SK-N-SH (cell line): ENCODE data around the gene SHCBP1.
A peak's percentile ranks its signal among the peaks of the same experiment; 100 is the strongest.

Source experiments
- EP300 ChIP-seq, 2 experiments: IDR thresholded peaks; 2 replicates each; pipeline versions ENCODE4 v1.4.0 to v1.6.1; 2012; ENCODE audit warnings: borderline replicate concordance in 1 of 2, low read depth in 1 of 2, low read length in 1 of 2
- EZH2phosphoT487 ChIP-seq: fragments of 200-600 bp; sonication (generic); IDR thresholded peaks from 2 replicates; pipeline ENCODE4 v1.6.1; 2017; ENCODE audit warnings: low read depth, mixed run types, mild to moderate bottlenecking, antibody characterized with exemption, moderate library complexity, borderline replicate concordance
- MXI1 ChIP-seq: IDR thresholded peaks from 2 replicates; pipeline ENCODE4 v1.6.1; 2012; ENCODE audit warnings: mild to moderate bottlenecking, low read depth, low read length, improper control_type of control experiment
- NRF1 ChIP-seq: IDR thresholded peaks from 2 replicates; pipeline ENCODE4 v1.6.1; 2012; ENCODE audit warnings: low read depth, mild to moderate bottlenecking, low read length
- POLR2AphosphoS5 ChIP-seq: IDR thresholded peaks from 2 replicates; pipeline ENCODE4 v1.6.1; 2012; ENCODE audit warnings: low read depth, low read length
- SMC3 ChIP-seq: IDR thresholded peaks from 2 replicates; pipeline ENCODE4 v1.6.1; 2012; ENCODE audit warnings: low read depth, low read length, improper control_type of control experiment
- TEAD4 ChIP-seq: IDR thresholded peaks from 2 replicates; pipeline ENCODE4 v1.4.0; 2012; ENCODE audit warnings: mild to moderate bottlenecking, borderline replicate concordance; ENCODE audit not compliant: insufficient read depth
- TF ChIP-seq, protein P1 (sequence below): fragments of 200-600 bp; sonication (generic); IDR thresholded peaks from 2 replicates; pipeline ENCODE4 v1.6.1; 2017; ENCODE audit warnings: antibody characterized with exemption, mild to moderate bottlenecking, moderate library complexity
- TF ChIP-seq, protein P2 (sequence below): fragments of 150-350 bp; IDR thresholded peaks from 2 replicates; pipeline ENCODE4 v1.6.1; 2017; ENCODE audit warnings: antibody characterized with exemption, low read length, low read depth, borderline replicate concordance
- TF ChIP-seq, protein P3 (sequence below): IDR thresholded peaks from 2 replicates; pipeline ENCODE4 v1.4.0; 2012; ENCODE audit warnings: low read depth
- TF ChIP-seq, protein P4 (sequence below): IDR thresholded peaks from 2 replicates; pipeline ENCODE4 v1.4.0; 2012; ENCODE audit warnings: low read depth, borderline replicate concordance
- TF ChIP-seq, protein P5 (sequence below): IDR thresholded peaks from 2 replicates; pipeline ENCODE4 v1.6.1; 2012; ENCODE audit warnings: mild to moderate bottlenecking, low read depth, low read length, moderate library complexity

DNA sequence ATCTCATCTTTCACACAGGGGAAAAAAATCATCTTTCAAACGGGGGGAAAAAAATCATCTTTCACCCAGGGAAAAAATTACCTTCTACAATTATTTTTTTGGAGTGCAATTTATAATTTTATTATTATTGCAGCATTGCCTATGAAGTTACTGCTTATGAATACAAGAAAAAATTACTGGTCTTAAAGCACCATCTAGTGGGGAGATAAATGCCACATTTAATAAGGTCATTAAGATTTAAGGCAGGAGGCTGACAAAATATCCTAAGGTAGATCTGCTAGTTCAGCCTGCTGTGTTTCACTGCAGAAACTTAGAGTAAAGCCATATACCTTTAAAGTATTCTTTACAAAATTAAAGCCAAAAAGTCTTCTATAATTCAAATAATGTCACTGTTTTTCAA lies 13.7 kb downstream of the SHCBP1 start:
- TF ChIP-seq, protein P1, sequence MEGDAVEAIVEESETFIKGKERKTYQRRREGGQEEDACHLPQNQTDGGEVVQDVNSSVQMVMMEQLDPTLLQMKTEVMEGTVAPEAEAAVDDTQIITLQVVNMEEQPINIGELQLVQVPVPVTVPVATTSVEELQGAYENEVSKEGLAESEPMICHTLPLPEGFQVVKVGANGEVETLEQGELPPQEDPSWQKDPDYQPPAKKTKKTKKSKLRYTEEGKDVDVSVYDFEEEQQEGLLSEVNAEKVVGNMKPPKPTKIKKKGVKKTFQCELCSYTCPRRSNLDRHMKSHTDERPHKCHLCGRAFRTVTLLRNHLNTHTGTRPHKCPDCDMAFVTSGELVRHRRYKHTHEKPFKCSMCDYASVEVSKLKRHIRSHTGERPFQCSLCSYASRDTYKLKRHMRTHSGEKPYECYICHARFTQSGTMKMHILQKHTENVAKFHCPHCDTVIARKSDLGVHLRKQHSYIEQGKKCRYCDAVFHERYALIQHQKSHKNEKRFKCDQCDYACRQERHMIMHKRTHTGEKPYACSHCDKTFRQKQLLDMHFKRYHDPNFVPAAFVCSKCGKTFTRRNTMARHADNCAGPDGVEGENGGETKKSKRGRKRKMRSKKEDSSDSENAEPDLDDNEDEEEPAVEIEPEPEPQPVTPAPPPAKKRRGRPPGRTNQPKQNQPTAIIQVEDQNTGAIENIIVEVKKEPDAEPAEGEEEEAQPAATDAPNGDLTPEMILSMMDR, result peak; percentile 70
- TF ChIP-seq, protein P2, sequence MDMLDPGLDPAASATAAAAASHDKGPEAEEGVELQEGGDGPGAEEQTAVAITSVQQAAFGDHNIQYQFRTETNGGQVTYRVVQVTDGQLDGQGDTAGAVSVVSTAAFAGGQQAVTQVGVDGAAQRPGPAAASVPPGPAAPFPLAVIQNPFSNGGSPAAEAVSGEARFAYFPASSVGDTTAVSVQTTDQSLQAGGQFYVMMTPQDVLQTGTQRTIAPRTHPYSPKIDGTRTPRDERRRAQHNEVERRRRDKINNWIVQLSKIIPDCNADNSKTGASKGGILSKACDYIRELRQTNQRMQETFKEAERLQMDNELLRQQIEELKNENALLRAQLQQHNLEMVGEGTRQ, result no peak
- TF ChIP-seq MXI1, result no peak
- TF ChIP-seq EZH2phosphoT487, result no peak
- TF ChIP-seq POLR2AphosphoS5, result no peak
- TF ChIP-seq TEAD4, result no peak
- no peak for TF ChIP-seq NRF1
- TF ChIP-seq, protein P3, sequence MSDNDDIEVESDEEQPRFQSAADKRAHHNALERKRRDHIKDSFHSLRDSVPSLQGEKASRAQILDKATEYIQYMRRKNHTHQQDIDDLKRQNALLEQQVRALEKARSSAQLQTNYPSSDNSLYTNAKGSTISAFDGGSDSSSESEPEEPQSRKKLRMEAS, result no peak
- TF ChIP-seq, protein P4, sequence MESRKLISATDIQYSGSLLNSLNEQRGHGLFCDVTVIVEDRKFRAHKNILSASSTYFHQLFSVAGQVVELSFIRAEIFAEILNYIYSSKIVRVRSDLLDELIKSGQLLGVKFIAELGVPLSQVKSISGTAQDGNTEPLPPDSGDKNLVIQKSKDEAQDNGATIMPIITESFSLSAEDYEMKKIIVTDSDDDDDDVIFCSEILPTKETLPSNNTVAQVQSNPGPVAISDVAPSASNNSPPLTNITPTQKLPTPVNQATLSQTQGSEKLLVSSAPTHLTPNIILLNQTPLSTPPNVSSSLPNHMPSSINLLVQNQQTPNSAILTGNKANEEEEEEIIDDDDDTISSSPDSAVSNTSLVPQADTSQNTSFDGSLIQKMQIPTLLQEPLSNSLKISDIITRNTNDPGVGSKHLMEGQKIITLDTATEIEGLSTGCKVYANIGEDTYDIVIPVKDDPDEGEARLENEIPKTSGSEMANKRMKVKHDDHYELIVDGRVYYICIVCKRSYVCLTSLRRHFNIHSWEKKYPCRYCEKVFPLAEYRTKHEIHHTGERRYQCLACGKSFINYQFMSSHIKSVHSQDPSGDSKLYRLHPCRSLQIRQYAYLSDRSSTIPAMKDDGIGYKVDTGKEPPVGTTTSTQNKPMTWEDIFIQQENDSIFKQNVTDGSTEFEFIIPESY, result no peak
- TF ChIP-seq SMC3, result peak; percentile 28; the same call in 1 of the 2 replicates
- no peak for TF ChIP-seq EP300 (IDR thresholded peaks at IDR 0.05; ENCODE audit: borderline replicate concordance in 1 of 2, low read depth in 1 of 2, low read length in 1 of 2)
- TF ChIP-seq, protein P5, sequence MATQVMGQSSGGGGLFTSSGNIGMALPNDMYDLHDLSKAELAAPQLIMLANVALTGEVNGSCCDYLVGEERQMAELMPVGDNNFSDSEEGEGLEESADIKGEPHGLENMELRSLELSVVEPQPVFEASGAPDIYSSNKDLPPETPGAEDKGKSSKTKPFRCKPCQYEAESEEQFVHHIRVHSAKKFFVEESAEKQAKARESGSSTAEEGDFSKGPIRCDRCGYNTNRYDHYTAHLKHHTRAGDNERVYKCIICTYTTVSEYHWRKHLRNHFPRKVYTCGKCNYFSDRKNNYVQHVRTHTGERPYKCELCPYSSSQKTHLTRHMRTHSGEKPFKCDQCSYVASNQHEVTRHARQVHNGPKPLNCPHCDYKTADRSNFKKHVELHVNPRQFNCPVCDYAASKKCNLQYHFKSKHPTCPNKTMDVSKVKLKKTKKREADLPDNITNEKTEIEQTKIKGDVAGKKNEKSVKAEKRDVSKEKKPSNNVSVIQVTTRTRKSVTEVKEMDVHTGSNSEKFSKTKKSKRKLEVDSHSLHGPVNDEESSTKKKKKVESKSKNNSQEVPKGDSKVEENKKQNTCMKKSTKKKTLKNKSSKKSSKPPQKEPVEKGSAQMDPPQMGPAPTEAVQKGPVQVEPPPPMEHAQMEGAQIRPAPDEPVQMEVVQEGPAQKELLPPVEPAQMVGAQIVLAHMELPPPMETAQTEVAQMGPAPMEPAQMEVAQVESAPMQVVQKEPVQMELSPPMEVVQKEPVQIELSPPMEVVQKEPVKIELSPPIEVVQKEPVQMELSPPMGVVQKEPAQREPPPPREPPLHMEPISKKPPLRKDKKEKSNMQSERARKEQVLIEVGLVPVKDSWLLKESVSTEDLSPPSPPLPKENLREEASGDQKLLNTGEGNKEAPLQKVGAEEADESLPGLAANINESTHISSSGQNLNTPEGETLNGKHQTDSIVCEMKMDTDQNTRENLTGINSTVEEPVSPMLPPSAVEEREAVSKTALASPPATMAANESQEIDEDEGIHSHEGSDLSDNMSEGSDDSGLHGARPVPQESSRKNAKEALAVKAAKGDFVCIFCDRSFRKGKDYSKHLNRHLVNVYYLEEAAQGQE, result no peak
